Measurements from ENCODE around the gene KMT5C.

DNA sequence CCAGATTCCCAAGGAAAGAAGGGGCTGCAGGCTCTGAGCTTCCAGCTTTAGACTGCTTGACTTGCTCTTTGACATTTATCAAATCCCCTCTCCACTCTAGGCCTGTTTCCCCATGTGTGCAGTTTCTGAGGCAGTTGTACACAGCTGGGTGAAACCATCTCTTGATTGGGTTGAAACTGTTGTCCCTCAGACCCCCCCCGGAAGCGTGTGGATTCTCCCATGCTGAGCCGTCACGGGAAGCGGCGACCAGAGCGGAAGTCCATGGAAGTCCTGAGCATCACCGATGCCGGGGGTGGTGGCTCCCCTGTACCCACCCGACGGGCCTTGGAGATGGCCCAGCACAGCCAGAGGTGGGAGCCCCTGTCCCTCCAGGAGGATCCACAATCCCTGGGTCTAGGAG lies 36.2 kb upstream of the KMT5C start:
- TF ChIP-seq, protein P1, sequence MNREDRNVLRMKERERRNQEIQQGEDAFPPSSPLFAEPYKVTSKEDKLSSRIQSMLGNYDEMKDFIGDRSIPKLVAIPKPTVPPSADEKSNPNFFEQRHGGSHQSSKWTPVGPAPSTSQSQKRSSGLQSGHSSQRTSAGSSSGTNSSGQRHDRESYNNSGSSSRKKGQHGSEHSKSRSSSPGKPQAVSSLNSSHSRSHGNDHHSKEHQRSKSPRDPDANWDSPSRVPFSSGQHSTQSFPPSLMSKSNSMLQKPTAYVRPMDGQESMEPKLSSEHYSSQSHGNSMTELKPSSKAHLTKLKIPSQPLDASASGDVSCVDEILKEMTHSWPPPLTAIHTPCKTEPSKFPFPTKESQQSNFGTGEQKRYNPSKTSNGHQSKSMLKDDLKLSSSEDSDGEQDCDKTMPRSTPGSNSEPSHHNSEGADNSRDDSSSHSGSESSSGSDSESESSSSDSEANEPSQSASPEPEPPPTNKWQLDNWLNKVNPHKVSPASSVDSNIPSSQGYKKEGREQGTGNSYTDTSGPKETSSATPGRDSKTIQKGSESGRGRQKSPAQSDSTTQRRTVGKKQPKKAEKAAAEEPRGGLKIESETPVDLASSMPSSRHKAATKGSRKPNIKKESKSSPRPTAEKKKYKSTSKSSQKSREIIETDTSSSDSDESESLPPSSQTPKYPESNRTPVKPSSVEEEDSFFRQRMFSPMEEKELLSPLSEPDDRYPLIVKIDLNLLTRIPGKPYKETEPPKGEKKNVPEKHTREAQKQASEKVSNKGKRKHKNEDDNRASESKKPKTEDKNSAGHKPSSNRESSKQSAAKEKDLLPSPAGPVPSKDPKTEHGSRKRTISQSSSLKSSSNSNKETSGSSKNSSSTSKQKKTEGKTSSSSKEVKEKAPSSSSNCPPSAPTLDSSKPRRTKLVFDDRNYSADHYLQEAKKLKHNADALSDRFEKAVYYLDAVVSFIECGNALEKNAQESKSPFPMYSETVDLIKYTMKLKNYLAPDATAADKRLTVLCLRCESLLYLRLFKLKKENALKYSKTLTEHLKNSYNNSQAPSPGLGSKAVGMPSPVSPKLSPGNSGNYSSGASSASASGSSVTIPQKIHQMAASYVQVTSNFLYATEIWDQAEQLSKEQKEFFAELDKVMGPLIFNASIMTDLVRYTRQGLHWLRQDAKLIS (CRISPR knock-in tag; IDR thresholded peaks at IDR 0.05; ENCODE audit: borderline replicate concordance): no peak
- TF ChIP-seq, protein P2, sequence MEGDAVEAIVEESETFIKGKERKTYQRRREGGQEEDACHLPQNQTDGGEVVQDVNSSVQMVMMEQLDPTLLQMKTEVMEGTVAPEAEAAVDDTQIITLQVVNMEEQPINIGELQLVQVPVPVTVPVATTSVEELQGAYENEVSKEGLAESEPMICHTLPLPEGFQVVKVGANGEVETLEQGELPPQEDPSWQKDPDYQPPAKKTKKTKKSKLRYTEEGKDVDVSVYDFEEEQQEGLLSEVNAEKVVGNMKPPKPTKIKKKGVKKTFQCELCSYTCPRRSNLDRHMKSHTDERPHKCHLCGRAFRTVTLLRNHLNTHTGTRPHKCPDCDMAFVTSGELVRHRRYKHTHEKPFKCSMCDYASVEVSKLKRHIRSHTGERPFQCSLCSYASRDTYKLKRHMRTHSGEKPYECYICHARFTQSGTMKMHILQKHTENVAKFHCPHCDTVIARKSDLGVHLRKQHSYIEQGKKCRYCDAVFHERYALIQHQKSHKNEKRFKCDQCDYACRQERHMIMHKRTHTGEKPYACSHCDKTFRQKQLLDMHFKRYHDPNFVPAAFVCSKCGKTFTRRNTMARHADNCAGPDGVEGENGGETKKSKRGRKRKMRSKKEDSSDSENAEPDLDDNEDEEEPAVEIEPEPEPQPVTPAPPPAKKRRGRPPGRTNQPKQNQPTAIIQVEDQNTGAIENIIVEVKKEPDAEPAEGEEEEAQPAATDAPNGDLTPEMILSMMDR (IDR thresholded peaks at IDR 0.05): no peak
- TF ChIP-seq FOXJ3 (CRISPR knock-in tag; IDR thresholded peaks at IDR 0.05; ENCODE audit: borderline replicate concordance) (no peak), IRF2 (CRISPR knock-in tag; IDR thresholded peaks at IDR 0.05; ENCODE audit: borderline replicate concordance, low read depth) (no peak), KAT7 (CRISPR knock-in tag; IDR thresholded peaks at IDR 0.05; ENCODE audit: borderline replicate concordance) (no peak), TEAD4 (CRISPR knock-in tag; IDR thresholded peaks at IDR 0.05) (no peak), JUN (CRISPR knock-in tag; IDR thresholded peaks at IDR 0.05) (no peak), ZNF232 (CRISPR knock-in tag; IDR thresholded peaks at IDR 0.05) (no peak), ZNF121 (CRISPR knock-in tag; IDR thresholded peaks at IDR 0.05) (no peak)
- TF ChIP-seq, protein P3, sequence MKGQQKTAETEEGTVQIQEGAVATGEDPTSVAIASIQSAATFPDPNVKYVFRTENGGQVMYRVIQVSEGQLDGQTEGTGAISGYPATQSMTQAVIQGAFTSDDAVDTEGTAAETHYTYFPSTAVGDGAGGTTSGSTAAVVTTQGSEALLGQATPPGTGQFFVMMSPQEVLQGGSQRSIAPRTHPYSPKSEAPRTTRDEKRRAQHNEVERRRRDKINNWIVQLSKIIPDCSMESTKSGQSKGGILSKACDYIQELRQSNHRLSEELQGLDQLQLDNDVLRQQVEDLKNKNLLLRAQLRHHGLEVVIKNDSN (CRISPR knock-in tag; IDR thresholded peaks at IDR 0.05): no peak
- TF ChIP-seq, protein P4, sequence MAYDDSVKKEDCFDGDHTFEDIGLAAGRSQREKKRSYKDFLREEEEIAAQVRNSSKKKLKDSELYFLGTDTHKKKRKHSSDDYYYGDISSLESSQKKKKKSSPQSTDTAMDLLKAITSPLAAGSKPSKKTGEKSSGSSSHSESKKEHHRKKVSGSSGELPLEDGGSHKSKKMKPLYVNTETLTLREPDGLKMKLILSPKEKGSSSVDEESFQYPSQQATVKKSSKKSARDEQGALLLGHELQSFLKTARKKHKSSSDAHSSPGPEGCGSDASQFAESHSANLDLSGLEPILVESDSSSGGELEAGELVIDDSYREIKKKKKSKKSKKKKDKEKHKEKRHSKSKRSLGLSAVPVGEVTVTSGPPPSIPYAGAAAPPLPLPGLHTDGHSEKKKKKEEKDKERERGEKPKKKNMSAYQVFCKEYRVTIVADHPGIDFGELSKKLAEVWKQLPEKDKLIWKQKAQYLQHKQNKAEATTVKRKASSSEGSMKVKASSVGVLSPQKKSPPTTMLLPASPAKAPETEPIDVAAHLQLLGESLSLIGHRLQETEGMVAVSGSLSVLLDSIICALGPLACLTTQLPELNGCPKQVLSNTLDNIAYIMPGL (CRISPR knock-in tag; IDR thresholded peaks at IDR 0.05): no peak
- TF ChIP-seq, protein P5, sequence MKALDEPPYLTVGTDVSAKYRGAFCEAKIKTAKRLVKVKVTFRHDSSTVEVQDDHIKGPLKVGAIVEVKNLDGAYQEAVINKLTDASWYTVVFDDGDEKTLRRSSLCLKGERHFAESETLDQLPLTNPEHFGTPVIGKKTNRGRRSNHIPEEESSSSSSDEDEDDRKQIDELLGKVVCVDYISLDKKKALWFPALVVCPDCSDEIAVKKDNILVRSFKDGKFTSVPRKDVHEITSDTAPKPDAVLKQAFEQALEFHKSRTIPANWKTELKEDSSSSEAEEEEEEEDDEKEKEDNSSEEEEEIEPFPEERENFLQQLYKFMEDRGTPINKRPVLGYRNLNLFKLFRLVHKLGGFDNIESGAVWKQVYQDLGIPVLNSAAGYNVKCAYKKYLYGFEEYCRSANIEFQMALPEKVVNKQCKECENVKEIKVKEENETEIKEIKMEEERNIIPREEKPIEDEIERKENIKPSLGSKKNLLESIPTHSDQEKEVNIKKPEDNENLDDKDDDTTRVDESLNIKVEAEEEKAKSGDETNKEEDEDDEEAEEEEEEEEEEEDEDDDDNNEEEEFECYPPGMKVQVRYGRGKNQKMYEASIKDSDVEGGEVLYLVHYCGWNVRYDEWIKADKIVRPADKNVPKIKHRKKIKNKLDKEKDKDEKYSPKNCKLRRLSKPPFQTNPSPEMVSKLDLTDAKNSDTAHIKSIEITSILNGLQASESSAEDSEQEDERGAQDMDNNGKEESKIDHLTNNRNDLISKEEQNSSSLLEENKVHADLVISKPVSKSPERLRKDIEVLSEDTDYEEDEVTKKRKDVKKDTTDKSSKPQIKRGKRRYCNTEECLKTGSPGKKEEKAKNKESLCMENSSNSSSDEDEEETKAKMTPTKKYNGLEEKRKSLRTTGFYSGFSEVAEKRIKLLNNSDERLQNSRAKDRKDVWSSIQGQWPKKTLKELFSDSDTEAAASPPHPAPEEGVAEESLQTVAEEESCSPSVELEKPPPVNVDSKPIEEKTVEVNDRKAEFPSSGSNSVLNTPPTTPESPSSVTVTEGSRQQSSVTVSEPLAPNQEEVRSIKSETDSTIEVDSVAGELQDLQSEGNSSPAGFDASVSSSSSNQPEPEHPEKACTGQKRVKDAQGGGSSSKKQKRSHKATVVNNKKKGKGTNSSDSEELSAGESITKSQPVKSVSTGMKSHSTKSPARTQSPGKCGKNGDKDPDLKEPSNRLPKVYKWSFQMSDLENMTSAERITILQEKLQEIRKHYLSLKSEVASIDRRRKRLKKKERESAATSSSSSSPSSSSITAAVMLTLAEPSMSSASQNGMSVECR (CRISPR knock-in tag; IDR thresholded peaks at IDR 0.05; ENCODE audit: borderline replicate concordance): no peak
- TF ChIP-seq, protein P6, sequence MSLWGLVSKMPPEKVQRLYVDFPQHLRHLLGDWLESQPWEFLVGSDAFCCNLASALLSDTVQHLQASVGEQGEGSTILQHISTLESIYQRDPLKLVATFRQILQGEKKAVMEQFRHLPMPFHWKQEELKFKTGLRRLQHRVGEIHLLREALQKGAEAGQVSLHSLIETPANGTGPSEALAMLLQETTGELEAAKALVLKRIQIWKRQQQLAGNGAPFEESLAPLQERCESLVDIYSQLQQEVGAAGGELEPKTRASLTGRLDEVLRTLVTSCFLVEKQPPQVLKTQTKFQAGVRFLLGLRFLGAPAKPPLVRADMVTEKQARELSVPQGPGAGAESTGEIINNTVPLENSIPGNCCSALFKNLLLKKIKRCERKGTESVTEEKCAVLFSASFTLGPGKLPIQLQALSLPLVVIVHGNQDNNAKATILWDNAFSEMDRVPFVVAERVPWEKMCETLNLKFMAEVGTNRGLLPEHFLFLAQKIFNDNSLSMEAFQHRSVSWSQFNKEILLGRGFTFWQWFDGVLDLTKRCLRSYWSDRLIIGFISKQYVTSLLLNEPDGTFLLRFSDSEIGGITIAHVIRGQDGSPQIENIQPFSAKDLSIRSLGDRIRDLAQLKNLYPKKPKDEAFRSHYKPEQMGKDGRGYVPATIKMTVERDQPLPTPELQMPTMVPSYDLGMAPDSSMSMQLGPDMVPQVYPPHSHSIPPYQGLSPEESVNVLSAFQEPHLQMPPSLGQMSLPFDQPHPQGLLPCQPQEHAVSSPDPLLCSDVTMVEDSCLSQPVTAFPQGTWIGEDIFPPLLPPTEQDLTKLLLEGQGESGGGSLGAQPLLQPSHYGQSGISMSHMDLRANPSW (CRISPR knock-in tag; conservative IDR thresholded peaks at IDR 0.05; ENCODE audit: low read depth): no peak
